ENCODE results near the gene RPRM. TPM values are rescaled to one million over a fixed set of nuclear protein-coding genes. Genes with fewer than 3 reads are reported as not detected.
"Not testable (repeated sequence)": the region's sequence is repeated elsewhere in the genome, so short reads cannot be mapped to it uniquely, and the experiment has no call there.

The RPRM gene
- polyA plus RNA-seq = 1 to 10 TPM in 2 of 3 donors, under 1 TPM in 1; 0.07 to 1.7 (median 1.1) TPM

DNA sequence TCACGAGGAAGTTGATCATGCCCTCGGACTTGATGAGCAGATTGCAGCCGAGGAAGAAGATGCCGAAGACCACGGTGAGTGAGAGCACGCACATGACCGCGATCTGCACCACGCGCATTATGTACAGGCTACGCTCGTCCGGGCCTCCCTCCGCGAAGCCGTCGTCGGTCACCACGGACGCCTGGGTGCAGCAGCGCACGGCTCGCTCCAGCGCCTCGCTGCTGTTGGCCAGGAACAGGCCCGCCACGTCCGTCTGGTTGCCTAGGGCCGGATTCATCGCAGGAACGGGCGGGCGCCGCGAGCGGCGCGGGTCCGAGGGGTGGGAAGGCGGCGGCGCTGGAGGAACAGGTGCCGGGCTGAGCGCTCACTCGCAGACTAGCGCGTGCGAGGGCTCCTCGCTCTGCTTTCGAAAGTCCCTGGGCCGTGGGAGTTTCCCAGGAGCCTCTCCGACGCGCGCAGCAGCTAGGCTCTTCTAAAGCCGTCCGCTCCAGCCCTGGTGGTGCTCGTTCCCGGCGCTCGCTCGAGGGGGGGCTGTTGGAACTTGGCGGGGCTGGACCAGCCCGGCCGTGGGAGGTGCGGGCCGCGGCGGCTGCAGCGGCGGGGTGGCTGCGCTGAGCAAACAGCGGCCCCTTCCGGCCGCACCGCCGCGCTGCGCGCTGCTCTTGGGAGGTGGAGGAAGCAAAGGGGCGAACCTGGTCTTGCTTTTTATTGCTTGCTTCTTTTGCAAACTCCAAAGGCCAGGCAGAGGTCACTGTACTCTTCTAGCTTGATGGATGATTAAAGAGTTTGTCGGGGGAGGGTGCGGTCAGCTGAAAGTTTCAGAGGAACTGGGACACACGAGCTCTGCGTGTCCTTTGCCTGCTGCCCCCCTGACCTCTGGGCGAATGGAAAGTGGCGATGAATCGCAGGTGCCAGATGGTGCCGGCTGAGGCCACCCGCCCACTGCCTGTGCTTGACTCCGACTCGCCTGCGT is at the start of gene RPRM:
TSS of gene RPRM (minus strand) at position 474 of the 973 bp plus-strand sequence. CDS start at position 277, 197 bp downstream.
- 0 to 2% (median 1%) methylated on average over 90 to 93 of the region's 93 CpGs for WGBS, 3 donors

DNA sequence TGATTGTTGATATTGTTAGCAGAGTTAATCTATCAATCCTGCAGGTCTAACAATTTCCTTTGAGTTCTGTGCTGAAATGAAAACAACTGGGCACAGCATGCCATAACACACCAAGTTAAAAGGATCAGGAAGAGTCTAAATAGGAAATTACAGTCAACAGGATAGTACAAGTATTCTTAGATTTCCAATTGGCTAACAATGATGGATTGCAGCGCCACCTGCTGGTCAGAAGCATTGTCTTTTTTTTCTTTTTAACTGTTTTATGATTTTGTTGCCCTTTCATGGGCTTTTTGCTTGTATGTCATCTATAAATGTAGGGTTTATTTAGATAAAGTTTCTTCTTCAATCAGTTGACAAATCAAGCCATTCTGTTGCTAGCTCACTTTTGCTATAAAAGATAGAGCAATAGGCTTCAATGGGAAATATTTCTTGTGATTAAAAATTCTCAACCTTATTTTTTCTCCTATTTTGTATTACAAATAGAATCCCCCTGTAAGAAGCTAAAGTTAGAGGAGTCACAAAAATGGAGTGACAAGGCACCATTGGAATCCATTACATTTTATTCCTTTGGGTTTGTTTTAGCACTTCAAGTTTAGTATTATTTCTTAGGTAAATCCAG is 40.8 kb upstream of the RPRM start:
- 0% methylated on average over 1 of the region's 1 CpG for WGBS, 3 donors
- no peak overlapping the region for H3K27ac ChIP-seq (ENCODE audit: low read depth, low read length)

More for the DNA sequence above, at the start of gene RPRM:
- H3K27ac ChIP-seq (ENCODE audit: low read depth, low read length) = no peak within 1 kb of the TSS

DNA sequence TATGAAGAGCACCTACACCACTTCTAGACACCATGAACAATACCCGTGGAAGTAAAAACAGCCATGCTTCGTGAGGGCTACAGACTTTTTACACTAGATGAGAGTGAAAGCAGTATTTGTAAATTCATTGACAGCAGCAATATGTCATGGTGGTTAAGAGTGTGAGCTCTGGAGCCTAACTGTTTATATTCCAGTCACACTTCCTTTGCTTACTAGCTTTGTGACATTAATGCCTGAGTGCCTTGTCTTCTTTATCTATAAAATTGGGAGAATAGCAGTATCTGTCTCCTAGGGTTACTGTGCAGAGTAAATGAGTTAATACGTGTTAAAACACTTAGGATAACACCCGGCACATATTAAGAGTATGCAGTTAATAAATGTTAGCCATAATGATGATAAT is 33.8 kb upstream of the RPRM start:
- H3K27ac ChIP-seq (ENCODE audit: low read depth, low read length) = no peak overlapping the region
- WGBS, 3 donors = 54 to 71% (median 60%) methylated on average over 4 of the region's 4 CpGs

DNA sequence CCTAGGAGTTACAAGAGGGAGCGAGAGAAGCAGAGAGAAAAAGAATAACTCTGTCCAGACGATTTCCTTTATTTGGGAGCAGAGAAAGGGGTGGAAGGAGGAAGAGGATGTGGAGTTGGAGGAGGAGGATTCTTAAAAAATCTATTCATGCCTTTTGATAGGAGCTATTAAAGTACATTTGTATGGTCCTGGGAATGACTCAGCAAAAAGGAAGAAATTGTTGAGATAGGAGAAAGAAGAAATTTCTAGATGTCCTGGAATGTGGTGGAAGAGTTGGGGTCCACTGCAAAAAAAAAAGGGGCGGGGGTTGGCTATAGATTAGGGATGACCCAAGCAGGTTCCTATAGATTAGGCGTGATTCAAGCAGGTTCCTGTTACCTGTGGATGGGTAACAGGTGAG is 32.4 kb upstream of the RPRM start:
- H3K27ac ChIP-seq (ENCODE audit: low read depth, low read length) = no peak overlapping the region
- WGBS, 3 donors = 71 to 88% (median 85%) methylated on average over 4 of the region's 4 CpGs

DNA sequence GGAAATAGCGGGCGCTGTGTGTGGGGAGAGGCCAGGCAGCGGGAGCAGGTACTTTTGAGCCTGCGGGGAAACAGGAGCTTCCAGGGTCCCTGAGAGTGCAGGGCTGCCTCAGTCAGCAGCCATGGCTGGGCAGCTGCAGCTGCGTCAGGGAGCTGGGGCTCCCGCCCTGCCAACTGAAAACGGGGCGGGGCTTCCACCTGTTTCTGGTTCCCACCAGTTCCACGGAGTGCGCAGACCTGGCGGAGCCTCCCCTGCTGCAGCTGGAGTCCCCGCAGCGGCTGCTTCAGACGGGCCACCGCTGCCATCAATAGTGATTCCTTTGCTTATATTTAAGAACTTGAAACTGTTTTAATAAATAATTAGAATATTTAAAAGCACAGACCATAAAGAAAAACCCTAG is 30.6 kb upstream of the RPRM start:
- WGBS, 3 donors = 85 to 91% (median 88%) methylated on average over 15 of the region's 15 CpGs
- no peak overlapping the region for H3K27ac ChIP-seq (ENCODE audit: low read depth, low read length)

DNA sequence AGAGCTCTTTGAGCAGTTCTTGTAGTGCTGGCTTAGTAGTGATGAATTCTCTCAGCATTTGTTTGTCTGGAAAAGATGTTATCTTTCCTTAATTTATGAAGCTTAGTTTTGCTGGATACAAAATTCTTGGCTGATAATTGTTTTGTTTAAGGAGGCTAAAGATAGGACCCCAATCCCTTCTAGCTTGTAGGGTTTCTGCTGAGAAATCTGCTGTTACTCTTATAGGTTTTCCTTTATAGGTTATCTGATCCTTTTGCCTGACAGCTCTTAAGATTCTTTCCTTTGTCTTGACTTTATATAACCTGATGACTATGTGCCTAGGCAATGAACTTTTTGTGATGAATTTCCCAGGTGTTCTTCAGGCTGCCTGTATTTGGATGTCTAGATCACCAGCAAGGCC is 27.9 kb upstream of the RPRM start:
- H3K27ac ChIP-seq (ENCODE audit: low read depth, low read length) = not testable (repeated sequence)

DNA sequence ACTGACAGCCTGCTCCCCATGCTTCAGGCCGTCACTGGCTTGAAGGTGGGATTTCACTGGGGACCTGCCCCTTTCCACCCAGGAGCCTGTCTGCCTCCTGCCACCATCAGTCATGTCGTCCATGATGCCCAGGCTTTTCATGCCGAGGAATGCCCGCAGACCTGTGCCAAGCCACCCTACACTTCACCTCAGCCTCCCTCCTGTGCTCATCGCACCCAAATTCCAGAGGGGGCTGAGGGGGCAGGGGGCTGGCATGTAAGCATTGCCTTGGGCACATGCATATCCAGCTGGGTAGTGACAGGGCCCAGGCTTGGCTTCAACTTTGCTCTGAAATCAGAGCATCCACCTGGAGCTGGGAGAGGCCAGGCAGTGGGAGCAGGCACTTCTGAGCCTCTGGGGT is 20.9 kb upstream of the RPRM start:
- H3K27ac ChIP-seq (ENCODE audit: low read depth, low read length) = no peak overlapping the region
- 77 to 90% (median 89%) methylated on average over 5 of the region's 5 CpGs for WGBS, 3 donors

DNA sequence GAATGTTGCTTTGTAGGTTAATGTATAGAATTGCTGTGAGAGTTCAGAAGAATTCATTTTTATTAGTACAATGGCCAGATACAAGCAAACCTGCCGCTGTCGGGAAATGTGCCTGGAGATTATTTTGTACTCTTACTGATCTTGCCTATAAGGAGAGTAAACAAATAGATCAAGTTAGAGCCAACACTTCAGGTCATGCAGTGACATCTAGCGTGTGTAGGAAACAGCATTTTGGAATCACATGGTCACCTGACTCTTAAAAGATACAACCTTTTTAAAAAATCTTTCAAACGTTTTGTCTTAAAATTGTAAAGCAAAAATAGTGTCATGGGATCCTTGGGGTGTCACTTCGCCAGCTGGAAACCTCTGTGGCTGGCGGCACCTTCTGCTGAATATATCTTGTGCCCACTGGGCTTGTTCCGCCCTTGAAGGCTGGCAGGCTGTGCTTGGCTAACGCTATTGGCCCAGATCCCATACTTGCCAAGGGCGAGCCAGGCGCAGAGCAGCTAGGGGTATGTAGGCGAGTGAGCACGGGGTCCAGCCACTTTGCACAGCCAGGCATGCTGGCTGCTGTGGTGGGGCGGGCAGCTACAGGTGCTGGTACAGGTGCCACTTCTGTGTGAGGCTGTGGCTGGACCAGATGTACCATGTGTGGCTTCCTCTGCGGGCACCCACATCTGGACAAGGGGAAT is 19.5 kb upstream of the RPRM start:
- 67 to 87% (median 84%) methylated on average over 14 of the region's 14 CpGs for WGBS, 3 donors
- H3K27ac ChIP-seq (ENCODE audit: low read depth, low read length) = no peak overlapping the region

DNA sequence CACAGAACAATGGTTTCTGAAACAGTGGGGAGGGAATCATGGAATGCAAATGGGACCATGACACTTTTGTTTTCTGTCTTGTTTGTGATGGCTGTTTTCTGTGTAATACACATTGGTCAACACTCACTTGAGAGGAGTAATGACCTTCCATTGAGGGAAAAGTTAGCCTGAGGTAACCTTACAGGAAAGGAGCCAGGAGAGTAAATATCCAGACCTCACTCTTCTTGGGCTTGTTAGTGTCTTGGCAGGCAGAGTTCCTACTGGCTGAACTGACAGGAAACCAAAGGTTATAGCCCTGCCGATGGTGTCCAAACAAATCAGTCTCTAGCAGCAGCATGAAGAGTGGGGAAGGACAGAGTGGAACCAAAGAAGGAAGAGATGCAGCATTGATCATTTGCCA is 17.2 kb upstream of the RPRM start:
- H3K27ac ChIP-seq (ENCODE audit: low read depth, low read length) = no peak overlapping the region
- whole genome bisulfite sequencing, 3 donors = 0 to 5% (median 4%) methylated on average over 1 of the region's 1 CpG

DNA sequence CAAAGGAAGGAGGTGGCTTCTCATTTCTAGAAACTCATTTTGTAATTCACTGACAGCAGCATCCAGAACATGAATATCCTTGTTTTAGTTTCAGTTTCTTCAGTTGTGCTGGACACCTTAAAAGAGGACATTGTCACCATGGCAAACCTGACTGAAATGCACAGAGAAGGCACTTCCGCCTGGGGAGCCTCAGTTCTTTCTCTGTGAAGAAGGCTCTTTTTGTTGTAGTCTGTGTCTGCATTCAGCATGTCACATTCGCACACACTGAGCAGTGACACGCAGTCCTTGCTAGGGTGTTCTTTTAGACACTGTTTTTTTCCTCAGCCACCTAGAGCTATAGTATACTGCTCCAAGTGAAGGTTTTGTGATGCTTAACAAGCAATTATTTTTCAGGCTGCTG is 9.5 kb upstream of the RPRM start:
- WGBS, 3 donors = 54 to 76% (median 69%) methylated on average over 3 of the region's 3 CpGs
- no peak overlapping the region for H3K27ac ChIP-seq (ENCODE audit: low read depth, low read length)

DNA sequence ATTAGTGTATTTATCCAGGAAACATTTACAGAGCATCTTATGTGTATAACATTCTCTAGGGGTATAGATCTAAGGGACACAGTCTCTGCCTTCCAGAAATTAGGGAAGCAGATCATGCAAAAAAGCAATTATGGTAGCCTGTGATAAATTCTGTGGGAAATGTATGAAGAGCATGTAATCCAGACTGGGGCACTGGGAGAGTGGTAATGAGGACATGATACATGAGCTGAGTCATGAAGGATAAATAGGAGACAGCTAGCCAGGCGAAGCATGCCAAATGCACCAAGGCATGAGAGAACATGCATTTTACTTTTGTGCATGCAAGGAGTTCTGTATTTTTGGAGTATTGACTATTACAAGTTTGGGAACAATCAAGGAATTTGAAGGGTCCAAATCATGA is 8.9 kb upstream of the RPRM start:
- 61 to 85% (median 81%) methylated on average over 1 of the region's 1 CpG for WGBS, 3 donors
- H3K27ac ChIP-seq (ENCODE audit: low read depth, low read length) = no peak overlapping the region

DNA sequence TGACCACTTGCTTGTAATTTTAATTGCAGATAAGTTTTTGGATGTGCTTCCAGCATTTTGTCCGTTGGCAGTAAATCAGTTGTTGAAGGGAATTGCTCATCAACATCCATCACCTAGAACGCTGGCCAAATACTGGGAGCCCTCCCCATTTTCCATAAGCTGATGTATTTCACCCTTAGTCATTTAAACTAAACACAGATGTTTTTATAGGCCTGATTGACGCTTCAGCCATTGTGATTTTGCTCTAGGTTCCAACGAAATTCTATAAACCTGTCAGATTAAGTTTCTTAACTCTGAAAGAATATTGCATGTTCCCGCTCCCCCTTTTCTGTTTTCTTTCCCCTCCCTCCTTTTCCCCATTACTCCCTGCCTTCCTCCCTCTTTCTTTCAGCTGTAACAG is 1.0 kb upstream of the RPRM start:
- H3K27ac ChIP-seq (ENCODE audit: low read depth, low read length) = no peak overlapping the region
- WGBS, 3 donors = 43 to 45% (median 44%) methylated on average over 5 of the region's 5 CpGs

DNA sequence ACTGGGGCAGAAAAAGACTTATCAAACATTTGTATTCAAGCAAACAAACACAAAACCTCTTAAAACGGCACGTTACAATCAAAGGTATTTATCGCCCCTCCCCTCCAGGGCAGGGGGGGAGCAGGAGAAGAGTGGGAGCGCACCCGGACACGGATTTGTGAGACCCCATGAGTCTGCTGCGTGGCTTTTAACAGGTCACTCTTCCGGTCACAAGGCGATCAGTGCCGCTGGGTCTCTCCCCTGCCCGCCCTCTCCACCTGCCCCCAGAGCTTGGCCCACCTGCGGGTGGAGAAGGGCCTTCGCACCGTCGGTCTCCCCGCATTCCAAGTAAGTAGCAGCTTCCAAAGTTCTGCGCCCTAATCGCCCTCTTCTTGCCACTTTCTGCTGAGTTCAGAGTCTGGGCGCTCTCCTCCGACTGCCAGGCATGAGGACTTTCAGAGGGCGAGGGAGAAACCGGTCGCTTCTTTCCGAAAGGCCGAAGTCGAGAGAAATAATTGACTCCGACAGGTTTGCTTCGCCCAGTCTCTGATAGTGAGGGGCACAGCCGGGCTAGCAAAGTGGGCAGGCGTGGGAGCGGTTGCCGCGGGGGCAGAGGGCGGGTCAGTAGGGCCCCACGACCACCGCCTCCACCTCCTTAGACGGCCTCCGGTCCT is 800 bp downstream of the RPRM start:
- H3K27ac ChIP-seq (ENCODE audit: low read depth, low read length) = no peak overlapping the region
- 1 to 3% (median 3%) methylated on average over 38 of the region's 38 CpGs for WGBS, 3 donors

DNA sequence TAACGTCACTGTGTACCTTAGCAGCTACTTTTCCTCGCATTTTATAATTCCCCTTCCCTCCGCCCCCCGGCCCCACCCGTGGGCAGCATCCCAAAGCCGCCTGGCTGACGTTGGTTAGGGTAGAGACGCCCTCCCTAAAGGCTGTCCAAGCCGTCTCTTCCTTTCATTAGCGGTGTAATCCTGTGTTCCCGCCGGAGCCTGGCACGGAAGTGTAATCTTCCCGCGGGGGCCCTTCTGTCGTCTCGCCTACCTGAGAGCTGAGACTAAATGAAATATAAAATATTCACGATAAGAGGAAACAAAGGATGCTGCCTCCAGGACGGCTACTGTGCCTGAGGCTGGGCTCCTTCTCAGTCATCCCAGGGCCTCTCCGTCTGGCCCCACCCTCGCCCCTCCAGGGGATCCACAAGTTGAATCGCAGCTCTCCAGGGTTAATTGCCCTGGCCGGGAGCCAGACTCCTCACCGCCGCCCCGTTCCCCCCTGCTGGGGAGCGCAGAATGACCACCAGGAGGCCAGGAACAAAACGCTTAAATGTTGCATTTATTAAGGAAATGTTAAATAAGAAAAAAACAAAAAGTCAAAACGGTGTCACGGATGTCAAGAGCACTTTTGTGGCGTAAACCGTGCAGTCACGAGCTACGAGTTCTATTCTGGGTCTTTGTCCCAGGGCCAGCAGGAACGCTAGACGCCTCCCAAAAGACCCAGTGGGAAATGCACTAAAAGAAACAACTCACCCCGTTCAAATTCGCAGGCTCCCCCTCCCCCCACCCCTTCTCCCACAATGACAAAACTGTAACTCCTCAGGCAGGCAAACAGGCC is 1.5 kb downstream of the RPRM start:
- 1% methylated on average over 38 of the region's 38 CpGs for WGBS, 3 donors
- no peak overlapping the region for H3K27ac ChIP-seq (ENCODE audit: low read depth, low read length)

DNA sequence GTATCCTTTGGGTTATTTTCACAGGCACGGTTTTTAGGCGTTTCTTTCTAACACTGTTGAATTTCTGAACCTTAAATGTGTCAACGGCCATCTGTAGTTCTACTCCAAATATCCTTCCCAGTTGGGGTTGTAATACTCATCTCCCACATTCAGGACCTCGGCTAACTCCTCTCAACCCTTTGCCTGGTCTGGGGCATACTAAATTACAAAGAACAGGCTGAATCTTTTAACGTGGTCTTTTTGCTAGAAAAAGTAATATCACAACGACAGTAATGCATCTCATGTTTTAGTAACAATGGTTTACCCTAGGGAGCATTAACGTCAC is 2.1 kb downstream of the RPRM start:
- no peak overlapping the region for H3K27ac ChIP-seq (ENCODE audit: low read depth, low read length)
- 5 to 9% (median 8%) methylated on average over 7 of the region's 7 CpGs for WGBS, 3 donors

DNA sequence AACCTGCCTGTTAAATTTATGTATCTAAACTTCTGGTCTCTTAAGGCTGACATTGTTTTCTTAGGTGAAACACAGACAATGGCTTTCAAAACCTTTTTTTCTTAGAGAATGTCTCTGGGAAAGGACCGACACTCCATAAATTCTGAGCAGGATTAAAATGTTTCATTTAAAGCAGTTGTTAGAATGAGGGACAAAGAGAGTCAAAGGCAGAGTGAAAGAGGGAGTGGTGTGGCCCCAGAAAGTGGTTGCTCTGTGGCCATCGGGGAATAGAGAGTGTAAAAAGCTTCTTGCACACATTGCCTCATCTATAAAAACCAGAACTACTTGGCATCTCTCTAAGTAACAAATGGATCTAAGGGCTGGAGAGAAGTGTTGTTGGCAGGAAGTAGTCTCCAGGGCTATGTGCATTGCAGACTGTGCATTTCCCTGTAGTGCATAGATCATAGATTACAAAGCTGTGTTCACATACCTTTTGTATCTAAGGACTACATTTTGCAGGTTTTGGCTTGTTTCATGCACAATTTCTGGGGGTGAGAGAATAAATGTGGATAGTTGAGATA is 3.6 kb downstream of the RPRM start:
- H3K27ac ChIP-seq (ENCODE audit: low read depth, low read length) = no peak overlapping the region
- 40 to 62% (median 54%) methylated on average over 2 of the region's 2 CpGs for WGBS, 3 donors

DNA sequence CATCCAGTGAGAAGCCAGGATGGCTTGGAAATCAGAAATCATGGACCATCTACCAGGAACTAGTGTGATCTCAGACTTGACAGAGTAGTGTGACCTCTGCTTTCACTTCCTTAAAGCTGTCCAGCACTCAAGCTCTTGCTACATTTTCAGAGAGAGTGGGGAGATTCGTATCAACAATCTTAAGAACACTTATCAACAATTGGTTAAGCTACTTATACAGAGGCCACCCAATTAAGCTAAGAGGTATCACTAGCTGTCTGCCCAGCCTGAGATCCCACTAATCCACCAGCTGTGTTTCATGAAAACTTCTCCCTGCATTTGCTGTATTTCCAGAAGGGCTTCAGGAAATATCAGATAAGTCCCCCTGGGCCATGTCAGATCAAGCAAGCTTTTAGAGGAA is 4.2 kb downstream of the RPRM start:
- WGBS, 3 donors = 16 to 33% (median 23%) methylated on average over 1 of the region's 1 CpG
- H3K27ac ChIP-seq (ENCODE audit: low read depth, low read length) = no peak overlapping the region

DNA sequence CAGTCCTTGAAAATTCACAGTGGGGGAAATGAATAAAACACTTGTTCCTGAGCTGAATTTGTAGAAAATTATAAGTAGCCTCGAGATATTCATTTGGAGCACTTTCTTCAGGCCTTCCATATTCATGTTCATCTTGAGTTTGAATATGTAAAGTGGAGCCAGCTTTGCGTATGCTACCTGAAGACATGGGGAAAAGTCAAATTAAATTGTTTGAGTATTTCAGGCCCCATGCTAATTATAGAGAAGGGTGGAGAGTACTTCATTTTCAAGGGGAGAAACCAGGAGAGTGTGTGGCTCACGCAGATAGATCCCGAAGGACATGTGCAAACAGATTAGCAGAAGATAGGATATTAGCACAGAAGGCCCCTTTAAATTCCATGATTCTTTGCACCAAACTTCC is 7.7 kb downstream of the RPRM start:
- WGBS, 3 donors = 63 to 88% (median 77%) methylated on average over 4 of the region's 4 CpGs
- H3K27ac ChIP-seq (ENCODE audit: low read depth, low read length) = no peak overlapping the region
